Nephron progenitor cell (in vitro differentiated cells): ENCODE data around the gene B3GNT8.

ENCODE experiments used
- DNase-seq: peaks from one replicate; pipeline ENCODE4 v3.0.0; 2021
- H3K27ac Mint-ChIP-seq: 2 replicates; pipeline ENCODE4 v1.8.0; 2021; ENCODE audit warnings: mild to moderate bottlenecking, moderate library complexity, mixed read lengths
- H3K27me3 Mint-ChIP-seq: 2 replicates; pipeline ENCODE4 v1.8.0; 2021; ENCODE audit warnings: mild to moderate bottlenecking, low read depth, mixed read lengths; ENCODE audit not compliant: poor library complexity
- H3K36me3 Mint-ChIP-seq: 2 replicates; pipeline ENCODE4 v1.8.0; 2021; ENCODE audit warnings: low read depth, mixed read lengths
- H3K4me1 Mint-ChIP-seq: 2 replicates; pipeline ENCODE4 v1.8.0; 2021; ENCODE audit warnings: mixed read lengths
- H3K4me3 Mint-ChIP-seq: 2 replicates; pipeline ENCODE4 v1.8.0; 2021; ENCODE audit warnings: mild to moderate bottlenecking, moderate library complexity, mixed read lengths
- H3K9me3 Mint-ChIP-seq: 2 replicates; pipeline ENCODE4 v1.8.0; 2021; ENCODE audit warnings: mild to moderate bottlenecking, moderate library complexity, mixed read lengths
- CTCF ChIP-seq: fragments of 200-600 bp; sonication (generic); IDR thresholded peaks from 2 replicates; pipeline ENCODE4 v1.5.0; 2021; ENCODE audit warnings: antibody characterized with exemption

B3GNT8 gene

GRCh38 chr19:41433171-41433570, 6.0 kb upstream of the B3GNT8 start:
- no peaks in the 10 kb centered on the region for H3K9me3 Mint-ChIP-seq
- peaks cover 39% of the 10 kb centered on the region for H3K4me1 Mint-ChIP-seq
- DNase-seq: no peak
- peaks cover 22% of the 10 kb centered on the region for H3K36me3 Mint-ChIP-seq
- no peak overlapping the region for H3K4me3 Mint-ChIP-seq
- peaks cover 6% of the 10 kb centered on the region for H3K27me3 Mint-ChIP-seq
- no peak for TF ChIP-seq CTCF
- no peak overlapping the region for H3K27ac Mint-ChIP-seq

- DNase-seq: no peak
- Mint-ChIP-seq H3K4me3 (peak overlapping the region; percentile 24), H3K36me3 (peaks cover 16% of the 10 kb centered on the region), H3K4me1 (peaks cover 48% of the 10 kb centered on the region), H3K27ac (peak overlapping the region; percentile 93), H3K9me3 (no peaks in the 10 kb centered on the region), H3K27me3 (peaks cover 6% of the 10 kb centered on the region)
- no peak for TF ChIP-seq CTCF
Measured at GRCh38 chr19:41431426-41432386, 4.5 kb upstream of the B3GNT8 start.

GRCh38 chr19:41430922-41431321, 3.7 kb upstream of the B3GNT8 start:
- no peak for TF ChIP-seq CTCF
- peaks cover 3% of the 10 kb centered on the region for H3K27me3 Mint-ChIP-seq
- H3K36me3 Mint-ChIP-seq: peaks cover 16% of the 10 kb centered on the region
- H3K4me3 Mint-ChIP-seq: no peak overlapping the region
- no peak for DNase-seq
- peaks cover 52% of the 10 kb centered on the region for H3K4me1 Mint-ChIP-seq
- H3K9me3 Mint-ChIP-seq: no peaks in the 10 kb centered on the region
- peak overlapping the region; percentile 68 for H3K27ac Mint-ChIP-seq

- Mint-ChIP-seq H3K27me3 (peaks cover 3% of the 10 kb centered on the region), H3K4me1 (peaks cover 56% of the 10 kb centered on the region), H3K9me3 (no peaks in the 10 kb centered on the region), H3K36me3 (peaks cover 16% of the 10 kb centered on the region), H3K27ac (peak overlapping the region; percentile 87), H3K4me3 (peak overlapping the region; percentile 43)
- DNase-seq: no peak
- no peak for TF ChIP-seq CTCF
Measured at GRCh38 chr19:41428481-41428859, 1.3 kb upstream of the B3GNT8 start.

GRCh38 chr19:41427647-41428480, 690 bp upstream of the B3GNT8 start:
- Mint-ChIP-seq H3K36me3 (peaks cover 15% of the 10 kb centered on the region), H3K4me1 (peaks cover 56% of the 10 kb centered on the region), H3K27ac (peak overlapping the region; percentile 10), H3K9me3 (no peaks in the 10 kb centered on the region), H3K4me3 (peak overlapping the region; percentile 85), H3K27me3 (peaks cover under 1% of the 10 kb centered on the region)
- peak; percentile 30 for DNase-seq
- TF ChIP-seq CTCF: no peak
